Fibroblast of pulmonary artery (primary cell): Measurements from ENCODE around the gene CRB3.

Experiments used
- DNase-seq: peaks from one replicate; pipeline ENCODE4 v3.0.0-alpha.2; 2010; ENCODE audit warnings: low read depth
- H3K4me3 ChIP-seq: replicated peaks from 2 replicates; pipeline ENCODE4 v1.5.1; 2011; ENCODE audit warnings: low read depth, mild to moderate bottlenecking, control low read depth, low read length, moderate library complexity
- CTCF ChIP-seq: IDR thresholded peaks from 2 replicates; pipeline ENCODE4 v1.5.1; 2011; ENCODE audit warnings: mild to moderate bottlenecking, control low read depth, low read length, inconsistent platforms; ENCODE audit errors: missing control alignments

Gene CRB3

GRCh38 chr19:6464070-6464873 lies at the start of gene CRB3:
Gene CRB3, plus strand, starts transcription at chr19:6464271. Its CDS starts 431 bp downstream, at chr19:6464702.
- TF ChIP-seq CTCF, result no peak
- H3K4me3 ChIP-seq, result no peak within 1 kb of the TSS
- no peak for DNase-seq

DNA sequence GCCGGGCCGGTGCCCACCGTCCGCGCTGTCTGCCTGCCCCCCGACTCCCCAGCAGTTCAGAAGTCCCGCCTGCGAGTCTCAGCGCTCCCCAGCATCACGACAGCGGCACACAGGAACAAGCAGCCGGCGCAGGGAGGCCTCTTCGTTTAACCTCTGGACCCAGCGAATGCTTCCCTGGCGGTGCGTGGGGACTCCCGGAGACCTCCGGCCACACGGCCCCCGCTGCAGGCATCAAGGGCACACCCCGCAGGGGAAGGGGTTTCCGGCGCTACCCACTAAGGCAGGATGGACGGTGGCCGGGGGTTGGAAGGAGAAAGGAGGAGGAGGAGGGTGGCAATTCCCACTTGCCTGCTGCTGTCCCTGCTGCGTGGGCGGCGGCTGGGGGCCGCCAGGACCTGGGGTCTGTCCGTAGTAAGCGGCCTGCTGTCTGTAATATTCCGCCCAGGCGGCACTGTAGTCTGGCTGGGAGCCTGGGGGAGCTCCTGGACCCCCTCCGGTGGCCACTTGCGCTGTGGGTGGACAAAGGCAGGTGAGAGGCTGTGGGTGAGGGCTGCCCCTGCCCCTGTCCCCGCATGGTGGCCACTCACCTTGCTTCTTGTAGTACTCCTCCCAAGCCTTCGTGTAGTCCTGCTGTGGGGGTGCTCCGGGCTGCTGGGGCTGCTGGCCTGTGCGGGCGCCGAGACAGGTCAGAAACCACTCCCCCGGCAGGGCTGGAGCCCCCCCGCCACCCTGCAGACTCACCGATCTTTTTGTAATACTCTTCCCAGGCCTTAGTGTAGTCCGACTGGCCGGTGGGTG lies 49.1 kb upstream of the CRB3 start:
- TF ChIP-seq CTCF, result no peak
- H3K4me3 ChIP-seq, result no peak overlapping the region
- DNase-seq, result no peak

DNA sequence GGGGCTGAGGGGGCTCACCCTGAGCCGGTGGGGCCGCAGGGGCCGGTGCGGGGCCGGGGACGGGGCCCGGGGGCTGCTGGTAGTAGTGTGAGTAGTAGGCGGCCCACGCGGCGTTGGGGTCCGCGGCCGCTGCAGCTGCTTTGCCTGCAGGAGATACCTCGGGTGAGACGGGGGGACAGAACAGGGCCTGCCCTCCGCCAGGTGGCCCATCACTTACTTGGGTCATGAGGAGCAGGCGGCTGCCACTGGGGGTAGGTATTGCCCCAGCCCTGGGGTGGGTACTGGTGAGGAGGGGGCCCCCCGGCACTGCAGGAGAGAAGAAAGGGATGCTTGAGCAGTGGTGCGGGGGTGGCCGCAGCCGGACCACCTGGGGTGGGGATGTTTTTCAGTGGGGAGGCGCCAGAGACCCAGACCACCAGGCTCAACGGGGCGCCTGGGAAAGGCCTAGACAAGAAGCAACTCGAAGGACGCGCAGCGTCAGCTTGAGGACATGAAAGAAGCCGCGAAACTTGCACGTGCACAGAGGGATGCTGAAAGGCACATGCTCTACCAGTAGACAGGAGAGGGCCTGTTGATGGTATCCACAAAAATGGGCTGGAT lies 48.4 kb upstream of the CRB3 start:
- DNase-seq, result no peak
- no peak overlapping the region for H3K4me3 ChIP-seq
- TF ChIP-seq CTCF, result no peak

DNA sequence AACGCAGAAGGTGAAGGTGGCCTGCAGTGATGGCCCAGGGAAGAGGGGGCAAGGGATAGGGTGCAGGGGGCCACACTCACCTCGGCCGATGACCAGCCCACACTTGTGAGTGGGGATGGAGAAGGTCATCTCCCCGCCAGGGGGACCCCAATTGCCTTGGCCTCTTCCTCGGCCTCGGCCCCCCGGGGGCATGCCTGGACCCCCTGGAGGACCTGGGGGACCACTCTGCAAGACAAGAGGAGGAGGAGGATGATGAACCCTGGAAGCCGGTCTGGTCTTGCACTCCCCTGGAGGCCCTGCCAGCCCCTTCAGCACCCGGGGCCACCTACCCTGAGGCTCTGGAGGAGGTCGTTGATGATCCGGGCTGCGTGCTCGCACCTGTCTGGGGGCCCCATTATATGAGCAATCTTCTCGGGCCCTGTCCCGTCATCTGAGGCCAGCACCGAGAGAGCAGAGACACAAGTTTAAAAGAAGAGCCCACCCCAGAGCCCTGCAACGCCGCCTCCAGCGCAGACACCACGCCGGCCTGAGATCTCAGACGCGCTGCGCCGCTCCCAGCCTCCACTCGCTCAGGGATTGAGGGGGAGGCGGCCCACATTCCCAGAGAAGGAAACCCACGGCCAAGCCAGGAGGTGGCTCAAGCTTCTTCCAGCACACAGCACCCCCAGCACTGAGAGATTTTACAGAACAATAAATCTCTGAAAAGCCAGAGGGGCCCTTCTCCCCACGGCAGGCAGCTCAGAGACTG lies 47.2 kb upstream of the CRB3 start:
- no peak for DNase-seq
- H3K4me3 ChIP-seq, result no peak overlapping the region
- no peak for TF ChIP-seq CTCF

GRCh38 chr19:6417713-6418561 lies 46.1 kb upstream of the CRB3 start:
- TF ChIP-seq CTCF, result peak; percentile 38
- peak; percentile 28 for DNase-seq
- no peak overlapping the region for H3K4me3 ChIP-seq

DNA sequence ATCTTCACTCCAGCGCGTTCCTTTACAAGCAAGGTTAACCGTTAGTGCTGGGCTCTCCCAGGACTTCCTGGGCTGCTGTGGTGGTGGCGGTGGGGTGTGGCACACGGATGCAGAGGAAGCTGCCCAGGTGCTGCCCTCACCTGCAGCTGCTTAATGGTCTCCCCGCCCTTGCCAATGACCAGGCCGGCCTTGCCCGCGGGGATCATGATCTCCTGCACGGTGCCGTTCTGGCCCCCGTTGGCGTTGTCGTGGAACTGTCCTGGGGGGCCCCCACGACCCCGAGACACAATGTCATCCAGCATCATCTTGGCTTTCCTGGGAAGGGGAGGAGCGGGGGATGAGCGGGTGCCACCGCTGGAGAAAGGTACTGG lies 45.5 kb upstream of the CRB3 start:
- no peak for DNase-seq
- no peak overlapping the region for H3K4me3 ChIP-seq
- no peak for TF ChIP-seq CTCF
